Psoas muscle (tissue), 8 donors: ENCODE data around the gene DENND1A. TPM values are rescaled to one million over a fixed set of nuclear protein-coding genes. Genes with fewer than 3 reads are reported as not detected.
"Not testable (repeated sequence)": the region's sequence is repeated elsewhere in the genome, so short reads cannot be mapped to it uniquely, and the experiment has no call there.

Source experiments
- ATAC-seq, 4 donors: fragments of 200-7000 bp; cut with Tn5 transposase; one replicate each; pipeline ENCODE4 v1.9.1; 2020; ENCODE audit warnings: moderate library complexity in 3 of 4, mild to moderate bottlenecking in 2 of 4
- DNase-seq, 2 donors: peaks; one replicate each; pipeline ENCODE4 v3.0.0-alpha.2; 2020
- H3K27ac ChIP-seq: fragments of 200-600 bp; one replicate; pipeline ENCODE4 v1.8.0; 2022
- H3K27me3 ChIP-seq, 3 donors: fragments of 200-600 bp in 1 of 3; one replicate each; pipeline versions ENCODE4 v1.6.1 to v1.8.0; 2013 to 2022; ENCODE audit warnings: low read length in 2 of 3, mild to moderate bottlenecking in 2 of 3, moderate library complexity in 1 of 3; ENCODE audit not compliant: insufficient read depth in 3 of 3
- H3K36me3 ChIP-seq, 2 donors: fragments of 200-600 bp in 1 of 2; one replicate each; pipeline versions ENCODE4 v1.6.1 to v1.8.0; 2013 to 2022; ENCODE audit warnings: low read depth in 1 of 2, mild to moderate bottlenecking in 1 of 2, moderate library complexity in 1 of 2; ENCODE audit not compliant: insufficient read depth in 1 of 2
- H3K4me1 ChIP-seq: fragments of 200-600 bp; one replicate; pipeline ENCODE4 v1.8.0; 2022
- H3K4me3 ChIP-seq: fragments of 200-600 bp; one replicate; pipeline ENCODE4 v1.8.0; 2022; ENCODE audit warnings: mild to moderate bottlenecking
- H3K9me3 ChIP-seq: fragments of 200-600 bp; one replicate; pipeline ENCODE4 v1.8.0; 2022
- WGBS, 3 donors: extraction: QIAGEN DNeasy Blood & Tissue Kit; methylation state at CpG; one replicate each; pipeline versions ENCODE4 v1.1.6 to v1.1.7; 2013; 5-methylcytosine and 5-hydroxymethylcytosine counted together
- intact Hi-C, 2 donors: fragments of 100-400 bp; cut with DNase I; formaldehyde crosslinking; loops; one replicate each; pipeline versions ENCODE4 v1.11.0 to v1.14.2; 2022
- polyA plus RNA-seq, 3 donors: library from polyadenylated mRNA; stranded (reverse); fragments of 200-250 nt; gene quantifications; one replicate each; pipeline ENCODE4 v1.2.3, GENCODE V29; 2013
- total RNA-seq, 4 donors: library from RNA; stranded (reverse); fragmentation: NEBNext Ultra II Directional in 2 of 4; extraction: Animal tissue kit (Norgen Biotek cat#: 25700) in 2 of 4; gene quantifications; one replicate each; pipeline versions ENCODE4 v1.2.1 to v1.2.4, GENCODE V29; 2021 to 2023
- TF ChIP-seq, protein P1 (sequence below): fragments of 200-600 bp; IDR thresholded peaks from one replicate; pipeline ENCODE4 v1.8.0; 2022; ENCODE audit warnings: antibody characterized with exemption
- donor health status: healthy with polysubstance abuse.
- donor health status: DM: no; HTN: no; CAD: no; lungs with moderate emphysema.
- donor health status: Bipolar disorder and iron deficiency.
- donor health status: healthy.
- donor health status: DM: yes; HTN: yes; CAD: no.
- donor health status: DM: no; HTN: no; CAD: no.
- donor health status: DM: no; HTN: no; CAD: no.
- donor health status: DM: yes; HTN: yes; CAD: no.

The DENND1A gene
- total and polyA plus RNA-seq, 7 donors, result 6.1 to 17.3 (median 13.9) TPM

DNA sequence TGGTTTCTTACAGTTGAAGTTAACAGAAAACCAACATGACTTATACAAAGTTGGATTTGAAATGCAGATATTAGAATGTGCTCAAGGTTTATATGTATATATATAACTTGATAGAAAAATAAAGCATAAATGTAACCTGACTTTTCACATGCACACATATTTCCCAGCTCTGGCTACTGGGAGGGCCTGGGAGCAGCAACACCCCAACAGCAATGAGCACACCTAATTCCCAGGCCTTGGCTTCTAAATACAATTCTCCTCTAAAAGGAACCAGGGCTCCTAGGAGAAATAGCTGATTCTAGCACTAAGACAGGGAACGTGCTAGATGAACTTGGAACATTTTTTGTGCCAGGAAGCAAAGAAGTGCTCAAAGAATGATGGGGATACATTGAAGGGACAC is 42.1 kb downstream of the DENND1A start:
- H3K9me3 ChIP-seq, result no peaks in the 10 kb centered on the region
- no peak for ATAC-seq
- intact Hi-C loops, result no loop called here
- no peak overlapping the region for H3K4me3 ChIP-seq
- no peak overlapping the region for H3K27ac ChIP-seq
- 94 to 100% (median 97%) methylated on average over 1 of the region's 1 CpG for WGBS, 3 donors
- H3K36me3 ChIP-seq, result no peaks in the 10 kb centered on the region
- TF ChIP-seq, protein P1, sequence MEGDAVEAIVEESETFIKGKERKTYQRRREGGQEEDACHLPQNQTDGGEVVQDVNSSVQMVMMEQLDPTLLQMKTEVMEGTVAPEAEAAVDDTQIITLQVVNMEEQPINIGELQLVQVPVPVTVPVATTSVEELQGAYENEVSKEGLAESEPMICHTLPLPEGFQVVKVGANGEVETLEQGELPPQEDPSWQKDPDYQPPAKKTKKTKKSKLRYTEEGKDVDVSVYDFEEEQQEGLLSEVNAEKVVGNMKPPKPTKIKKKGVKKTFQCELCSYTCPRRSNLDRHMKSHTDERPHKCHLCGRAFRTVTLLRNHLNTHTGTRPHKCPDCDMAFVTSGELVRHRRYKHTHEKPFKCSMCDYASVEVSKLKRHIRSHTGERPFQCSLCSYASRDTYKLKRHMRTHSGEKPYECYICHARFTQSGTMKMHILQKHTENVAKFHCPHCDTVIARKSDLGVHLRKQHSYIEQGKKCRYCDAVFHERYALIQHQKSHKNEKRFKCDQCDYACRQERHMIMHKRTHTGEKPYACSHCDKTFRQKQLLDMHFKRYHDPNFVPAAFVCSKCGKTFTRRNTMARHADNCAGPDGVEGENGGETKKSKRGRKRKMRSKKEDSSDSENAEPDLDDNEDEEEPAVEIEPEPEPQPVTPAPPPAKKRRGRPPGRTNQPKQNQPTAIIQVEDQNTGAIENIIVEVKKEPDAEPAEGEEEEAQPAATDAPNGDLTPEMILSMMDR, result no peak
- H3K4me1 ChIP-seq, result no peaks in the 10 kb centered on the region
- DNase-seq, result no peak
- H3K27me3 ChIP-seq, result no peaks in the 10 kb centered on the region

DNA sequence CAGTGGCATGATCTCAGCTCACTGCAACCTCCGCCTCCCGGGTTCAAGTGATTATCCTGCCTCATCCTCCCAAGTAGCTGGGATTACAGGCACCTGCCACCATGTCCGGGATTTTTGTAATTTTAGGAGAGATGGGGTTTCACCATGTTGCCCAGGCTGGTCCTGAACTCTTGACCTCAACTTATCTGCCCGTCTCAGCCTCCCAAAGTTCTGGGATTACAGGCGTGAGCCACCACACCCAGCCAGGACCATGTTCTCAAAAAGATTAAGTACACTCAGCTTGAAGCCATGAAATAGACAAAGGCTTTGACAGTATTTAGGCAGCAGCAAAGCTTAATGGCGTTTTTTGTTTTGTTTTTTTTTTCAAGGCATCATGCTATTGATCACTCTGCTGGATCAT is 44.1 kb downstream of the DENND1A start:
- intact Hi-C loops, H3K27ac ChIP-seq, H3K4me1 ChIP-seq, DNase-seq, H3K36me3 ChIP-seq, H3K9me3 ChIP-seq, H3K4me3 ChIP-seq, H3K27me3 ChIP-seq, ATAC-seq: not testable (repeated sequence)
- 77 to 81% (median 81%) methylated on average over 6 of the region's 6 CpGs for WGBS, 3 donors

DNA sequence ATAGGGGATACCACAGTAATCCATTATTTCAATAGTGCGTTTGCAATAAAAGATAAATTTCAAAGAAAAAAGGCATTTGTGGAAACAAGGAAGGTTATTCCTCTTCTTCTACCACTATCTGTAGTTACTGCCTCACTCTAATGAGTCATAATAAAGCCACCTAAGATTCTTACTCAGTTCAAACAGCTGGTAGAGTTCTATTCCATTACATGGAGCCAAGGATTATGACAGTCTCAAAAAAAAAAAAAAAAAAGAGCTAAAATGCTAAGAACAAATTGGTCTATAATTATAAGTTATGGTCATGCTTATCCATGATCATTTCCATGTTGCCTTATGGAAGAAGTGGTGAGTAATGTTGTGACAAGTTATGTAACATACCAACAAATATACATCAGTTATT is 46.3 kb downstream of the DENND1A start:
- no peak for DNase-seq
- WGBS, 3 donors, result 92 to 98% (median 97%) methylated on average over 1 of the region's 1 CpG
- H3K27me3 ChIP-seq, result no peaks in the 10 kb centered on the region
- no peak overlapping the region for H3K27ac ChIP-seq
- TF ChIP-seq, protein P1, result no peak
- no peaks in the 10 kb centered on the region for H3K4me1 ChIP-seq
- no peaks in the 10 kb centered on the region for H3K36me3 ChIP-seq
- no peak overlapping the region for H3K4me3 ChIP-seq
- ATAC-seq, result peak; percentile 67 to 80 (median 72)
- H3K9me3 ChIP-seq, result no peaks in the 10 kb centered on the region
- intact Hi-C loops, result no loop called here

DNA sequence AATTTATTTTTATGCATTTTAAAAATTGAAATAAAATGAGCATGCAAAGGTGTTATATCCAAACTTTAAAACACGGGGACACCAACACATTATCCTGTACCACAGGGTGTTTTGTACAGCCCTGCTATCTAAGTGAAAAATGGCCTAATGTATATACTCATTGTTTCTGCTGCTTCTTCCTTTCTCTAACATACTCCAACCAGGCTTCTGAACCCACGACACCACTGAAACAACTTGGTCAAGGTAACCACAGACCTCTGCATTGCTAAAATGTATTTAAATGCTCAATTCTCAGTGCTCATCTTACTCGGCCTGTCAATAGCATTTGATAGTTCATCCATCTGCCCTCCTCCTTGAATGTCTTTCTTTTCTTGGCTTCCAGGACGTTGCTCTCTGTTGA is 48.3 kb downstream of the DENND1A start:
- intact Hi-C loops, result no loop called here
- no peak overlapping the region for H3K4me3 ChIP-seq
- H3K27ac ChIP-seq, result no peak overlapping the region
- TF ChIP-seq, protein P1, result no peak
- H3K4me1 ChIP-seq, result no peaks in the 10 kb centered on the region
- no peaks in the 10 kb centered on the region for H3K27me3 ChIP-seq
- DNase-seq, result no peak
- no peak for ATAC-seq
- peaks cover 0 to 7% of the 10 kb centered on the region in 2 donors for H3K36me3 ChIP-seq
- 83 to 96% (median 89%) methylated on average over 4 of the region's 4 CpGs for WGBS, 3 donors
- no peaks in the 10 kb centered on the region for H3K9me3 ChIP-seq

DNA sequence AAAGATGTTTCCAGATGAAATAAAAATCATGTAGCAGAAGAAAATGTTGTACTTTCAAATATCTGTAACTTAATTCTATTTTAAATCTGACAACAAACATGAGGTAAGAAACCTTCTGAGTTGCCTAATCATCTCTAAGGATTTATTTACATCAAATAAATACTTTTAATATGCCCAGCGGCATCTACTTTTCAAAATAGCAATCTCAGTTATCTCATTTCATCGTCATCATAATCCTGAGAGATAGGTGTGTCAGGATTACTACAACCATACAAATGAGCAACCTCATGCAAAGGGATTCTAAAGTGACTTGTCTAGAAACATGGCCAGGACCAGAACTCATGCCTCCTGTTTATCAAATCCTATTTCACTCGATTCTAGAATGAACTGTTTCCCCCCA is 49.5 kb downstream of the DENND1A start:
- intact Hi-C loops, result no loop called here
- TF ChIP-seq, protein P1, result no peak
- 46 to 73% (median 49%) methylated on average over 3 of the region's 3 CpGs for WGBS, 3 donors
- H3K9me3 ChIP-seq, result no peaks in the 10 kb centered on the region
- ATAC-seq (no peak), DNase-seq (no peak)
- H3K4me3 ChIP-seq, result no peak overlapping the region
- peaks cover 0 to 7% of the 10 kb centered on the region in 2 donors for H3K36me3 ChIP-seq
- no peaks in the 10 kb centered on the region for H3K27me3 ChIP-seq
- no peaks in the 10 kb centered on the region for H3K4me1 ChIP-seq
- H3K27ac ChIP-seq, result no peak overlapping the region
